SK-N-SH (cell line): ENCODE measurements around the gene EDA. TPM values are rescaled to one million over a fixed set of nuclear protein-coding genes. Genes with fewer than 3 reads are reported as not detected.

ENCODE experiments used
- CTCF ChIA-PET: fragments of 300-600, 350-600 bp; formaldehyde crosslinking; extraction: SDS; loops from one replicate; lab custom pipeline; 2021; lab: Yijun Ruan, JAX
- POLR2A ChIA-PET: fragments of 350-600 bp; sonication (Branson Sonifier 250); formaldehyde crosslinking; extraction: SDS; loops from one replicate; lab custom pipeline; 2020; ENCODE audit warnings: antibody characterized with exemption, inconsistent platforms; lab: Yijun Ruan, JAX
- DNase-seq: peaks from one replicate; pipeline ENCODE4 v3.0.0; 2012
- H2AFZ ChIP-seq: fragments of 200-600 bp; sonication (generic); 2 replicates; pipeline ENCODE4 v1.8.1; 2016; ENCODE audit warnings: antibody characterized with exemption, mild to moderate bottlenecking, low read depth
- H3F3A ChIP-seq: fragments of 200-600 bp; sonication (generic); replicated peaks from 2 replicates; pipeline ENCODE3; 2016; ENCODE audit warnings: antibody characterized with exemption, mild to moderate bottlenecking; ENCODE audit not compliant: insufficient read depth
- H3K27ac ChIP-seq, 2 experiments: fragments of 200-500 bp in 1 of 2; fragments of 200-600 bp in 1 of 2; sonication (Bioruptor generic) in 1 of 2; sonication (generic), shearing (Covaris generic) in 1 of 2; 2 replicates each; pipeline versions ENCODE4 v1.5.1 to v1.6.1; 2014 to 2016; ENCODE audit warnings: low read depth in 2 of 2, inconsistent platforms in 1 of 2, low read length in 1 of 2, mild to moderate bottlenecking in 1 of 2, mixed read lengths in 1 of 2
- H3K27me3 ChIP-seq: fragments of 200-600 bp; sonication (generic), shearing (Covaris generic); 2 replicates; pipeline ENCODE4 v1.6.1; 2016; ENCODE audit warnings: mixed run types; ENCODE audit not compliant: insufficient read depth
- H3K36me3 ChIP-seq, 2 experiments: fragments of 200-500 bp in 1 of 2; fragments of 200-600 bp in 1 of 2; sonication (Bioruptor generic) in 1 of 2; sonication (generic) in 1 of 2; replicated peaks in 1 of 2; 2 replicates each; pipeline versions ENCODE3 to v1.5.1; 2014 to 2016; ENCODE audit warnings: low read length in 1 of 2, mild to moderate bottlenecking in 1 of 2; ENCODE audit not compliant: insufficient read depth in 2 of 2, control insufficient read depth in 1 of 2
- H3K4me1 ChIP-seq, 2 experiments: fragments of 200-500 bp in 1 of 2; fragments of 200-600 bp in 1 of 2; sonication (Bioruptor generic) in 1 of 2; sonication (generic), shearing (Covaris generic) in 1 of 2; 2 replicates each; pipeline versions ENCODE4 v1.5.1 to v1.6.1; 2014 to 2016; ENCODE audit warnings: low read depth in 1 of 2, low read length in 1 of 2, mixed run types in 1 of 2; ENCODE audit not compliant: insufficient read depth in 2 of 2, control insufficient read depth in 1 of 2
- H3K4me2 ChIP-seq: fragments of 200-600 bp; sonication (generic), shearing (Covaris generic); 2 replicates; pipeline ENCODE4 v1.6.1; 2017; ENCODE audit warnings: mixed run types
- H3K4me3 ChIP-seq, 2 experiments: fragments of 200-500 bp in 1 of 2; fragments of 200-600 bp in 1 of 2; sonication (Bioruptor generic) in 1 of 2; sonication (generic), shearing (Covaris generic) in 1 of 2; 2 replicates each; pipeline versions ENCODE4 v1.5.1 to v1.8.1; 2014 to 2016; ENCODE audit warnings: low read depth in 2 of 2, inconsistent platforms in 1 of 2, low read length in 1 of 2, mild to moderate bottlenecking in 1 of 2, mixed read lengths in 1 of 2, moderate library complexity in 1 of 2
- H3K79me2 ChIP-seq: fragments of 200-600 bp; sonication (generic); 2 replicates; pipeline ENCODE4 v1.8.1; 2017; ENCODE audit warnings: mild to moderate bottlenecking; ENCODE audit not compliant: insufficient read depth
- H3K9ac ChIP-seq: fragments of 200-600 bp; sonication (generic); 2 replicates; pipeline ENCODE4 v1.6.1; 2017; ENCODE audit warnings: mixed run types
- H3K9me2 ChIP-seq: fragments of 200-600 bp; sonication (generic); 2 replicates; pipeline ENCODE4 v1.6.1; 2017; ENCODE audit warnings: mixed run types
- H3K9me3 ChIP-seq: fragments of 200-600 bp; sonication (generic); 2 replicates; pipeline ENCODE4 v1.6.1; 2017; ENCODE audit warnings: mixed run types, mild to moderate bottlenecking, moderate library complexity
- H4K20me1 ChIP-seq: fragments of 200-600 bp; sonication (generic); 2 replicates; pipeline ENCODE4 v1.6.1; 2017; ENCODE audit warnings: mild to moderate bottlenecking, mixed run types; ENCODE audit not compliant: insufficient read depth
- CHD2 ChIP-seq: fragments of 150-350 bp; IDR thresholded peaks from 2 replicates; pipeline ENCODE4 v1.6.1; 2018; ENCODE audit warnings: low read length; ENCODE audit not compliant: partially characterized antibody
- EP300 ChIP-seq, 2 experiments: IDR thresholded peaks; 2 replicates each; pipeline versions ENCODE4 v1.4.0 to v1.6.1; 2012; ENCODE audit warnings: borderline replicate concordance in 1 of 2, low read depth in 1 of 2, low read length in 1 of 2
- EZH2phosphoT487 ChIP-seq: fragments of 200-600 bp; sonication (generic); IDR thresholded peaks from 2 replicates; pipeline ENCODE4 v1.6.1; 2017; ENCODE audit warnings: low read depth, mixed run types, mild to moderate bottlenecking, antibody characterized with exemption, moderate library complexity, borderline replicate concordance
- FOSL2 ChIP-seq: IDR thresholded peaks from 2 replicates; pipeline ENCODE4 v1.4.0; 2012; ENCODE audit warnings: low read depth, mild to moderate bottlenecking, moderate library complexity, borderline replicate concordance
- FOXJ3 ChIP-seq: sonication (generic); formaldehyde crosslinking; IDR thresholded peaks from 2 replicates; pipeline ENCODE4 v1.5.1; 2020; ENCODE audit warnings: mild to moderate bottlenecking, missing genetic modification reagents
- FOXM1 ChIP-seq: IDR thresholded peaks from 2 replicates; pipeline ENCODE4 v1.4.0; 2012; ENCODE audit warnings: low read depth, mild to moderate bottlenecking
- GATA2 ChIP-seq: sonication (generic); formaldehyde crosslinking; IDR thresholded peaks from 2 replicates; pipeline ENCODE4 v1.5.0; 2020; ENCODE audit warnings: mild to moderate bottlenecking, missing genetic modification reagents
- MXI1 ChIP-seq: IDR thresholded peaks from 2 replicates; pipeline ENCODE4 v1.6.1; 2012; ENCODE audit warnings: mild to moderate bottlenecking, low read depth, low read length, improper control_type of control experiment
- NFIC ChIP-seq: IDR thresholded peaks from 2 replicates; pipeline ENCODE4 v1.4.0; 2012; ENCODE audit warnings: borderline replicate concordance
- NRF1 ChIP-seq: IDR thresholded peaks from 2 replicates; pipeline ENCODE4 v1.6.1; 2012; ENCODE audit warnings: low read depth, mild to moderate bottlenecking, low read length
- POLR2AphosphoS5 ChIP-seq: IDR thresholded peaks from 2 replicates; pipeline ENCODE4 v1.6.1; 2012; ENCODE audit warnings: low read depth, low read length
- RAD21 ChIP-seq: IDR thresholded peaks from 2 replicates; pipeline ENCODE4 v1.6.1; 2012; ENCODE audit warnings: mild to moderate bottlenecking, low read length
- RCOR1 ChIP-seq: fragments of 150-350 bp; IDR thresholded peaks from 2 replicates; pipeline ENCODE4 v1.6.1; 2017; ENCODE audit warnings: antibody characterized with exemption, low read length
- REST ChIP-seq: IDR thresholded peaks from 2 replicates; pipeline ENCODE4 v1.6.1; 2012; ENCODE audit warnings: mild to moderate bottlenecking, low read depth, low read length, moderate library complexity
- TCF12 ChIP-seq: IDR thresholded peaks from 2 replicates; pipeline ENCODE4 v1.4.0; 2012
- TEAD4 ChIP-seq: IDR thresholded peaks from 2 replicates; pipeline ENCODE4 v1.4.0; 2012; ENCODE audit warnings: mild to moderate bottlenecking, borderline replicate concordance; ENCODE audit not compliant: insufficient read depth
- WGBS: methylation state at CpG from one replicate; pipeline ENCODE4 v1.1.6; 2017; ENCODE audit warnings: low lambda C conversion rate; 5-methylcytosine and 5-hydroxymethylcytosine counted together
- polyA plus RNA-seq, 3 experiments: library from polyadenylated mRNA; depleted of rRNA; stranded (reverse); fragments of >200 nt; gene quantifications; 2 replicates each; pipeline ENCODE4 v1.2.3, GENCODE V29; 2012
- TF ChIP-seq, protein P1 (sequence below): fragments of 150-350 bp; IDR thresholded peaks from 2 replicates; pipeline ENCODE4 v1.6.1; 2017; ENCODE audit warnings: antibody characterized with exemption, low read length, low read depth, borderline replicate concordance
- TF ChIP-seq, protein P2 (sequence below): IDR thresholded peaks from 2 replicates; pipeline ENCODE4; 2012
- TF ChIP-seq, protein P3 (sequence below): fragments of 150-350 bp; IDR thresholded peaks from 2 replicates; pipeline ENCODE4 v1.6.1; 2016; ENCODE audit warnings: mild to moderate bottlenecking, low read depth, low read length
- TF ChIP-seq, protein P4 (sequence below): fragments of 200-600 bp; sonication (generic); IDR thresholded peaks from 2 replicates; pipeline ENCODE4 v1.6.1; 2017; ENCODE audit warnings: antibody characterized with exemption, mild to moderate bottlenecking, moderate library complexity

EDA gene
- polyA plus RNA-seq, 1 of the 3 experiments (the other 2 are of a cell fraction) = 0.02 TPM

DNA sequence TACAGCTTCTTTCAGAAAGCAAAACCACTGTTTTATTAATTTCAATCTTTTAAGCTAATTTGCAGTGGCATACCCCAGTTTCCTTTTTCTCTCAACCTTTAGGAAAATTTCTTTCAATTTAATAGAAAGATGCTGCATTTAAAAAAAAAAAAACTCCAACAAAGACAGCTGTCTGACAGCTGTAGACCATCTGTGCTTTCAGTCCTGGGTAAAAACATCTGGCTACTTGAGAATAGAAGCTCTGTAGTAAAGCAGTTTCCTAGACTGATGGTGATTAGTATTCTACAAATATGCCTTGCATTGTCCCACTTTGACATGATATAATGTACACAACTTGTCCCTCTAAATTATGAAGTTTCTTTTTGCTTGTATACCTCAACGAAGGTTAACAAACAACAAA is 197.8 kb downstream of the EDA start:
- Histone ChIP-seq H3K9me2 (no peaks in the 10 kb centered on the region), H3K27me3 (no peaks in the 10 kb centered on the region), H3K4me3 (no peak overlapping the region), H3K9me3 (no peaks in the 10 kb centered on the region), H3F3A (no peaks in the 10 kb centered on the region), H2AFZ (no peak overlapping the region), H3K36me3 (no peaks in the 10 kb centered on the region), H3K79me2 (no peaks in the 10 kb centered on the region), H3K27ac (no peak overlapping the region), H3K4me1 (no peaks in the 10 kb centered on the region), H3K9ac (no peak overlapping the region), H4K20me1 (no peaks in the 10 kb centered on the region), H3K4me2 (no peak overlapping the region)
- ChIA-PET CTCF (no interaction called here), POLR2A (no interaction called here)
- WGBS = 0% methylated on average over 1 of the region's 1 CpG
- DNase-seq = no peak
- TF ChIP-seq RAD21 = no peak
- no peak for TF ChIP-seq FOXM1
- no peak for TF ChIP-seq TEAD4
- TF ChIP-seq TCF12 = no peak
- TF ChIP-seq, protein P1, sequence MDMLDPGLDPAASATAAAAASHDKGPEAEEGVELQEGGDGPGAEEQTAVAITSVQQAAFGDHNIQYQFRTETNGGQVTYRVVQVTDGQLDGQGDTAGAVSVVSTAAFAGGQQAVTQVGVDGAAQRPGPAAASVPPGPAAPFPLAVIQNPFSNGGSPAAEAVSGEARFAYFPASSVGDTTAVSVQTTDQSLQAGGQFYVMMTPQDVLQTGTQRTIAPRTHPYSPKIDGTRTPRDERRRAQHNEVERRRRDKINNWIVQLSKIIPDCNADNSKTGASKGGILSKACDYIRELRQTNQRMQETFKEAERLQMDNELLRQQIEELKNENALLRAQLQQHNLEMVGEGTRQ = no peak
- TF ChIP-seq RCOR1 = no peak
- TF ChIP-seq MXI1 = no peak
- TF ChIP-seq FOXJ3 (CRISPR knock-in tag) = no peak
- TF ChIP-seq, protein P2, sequence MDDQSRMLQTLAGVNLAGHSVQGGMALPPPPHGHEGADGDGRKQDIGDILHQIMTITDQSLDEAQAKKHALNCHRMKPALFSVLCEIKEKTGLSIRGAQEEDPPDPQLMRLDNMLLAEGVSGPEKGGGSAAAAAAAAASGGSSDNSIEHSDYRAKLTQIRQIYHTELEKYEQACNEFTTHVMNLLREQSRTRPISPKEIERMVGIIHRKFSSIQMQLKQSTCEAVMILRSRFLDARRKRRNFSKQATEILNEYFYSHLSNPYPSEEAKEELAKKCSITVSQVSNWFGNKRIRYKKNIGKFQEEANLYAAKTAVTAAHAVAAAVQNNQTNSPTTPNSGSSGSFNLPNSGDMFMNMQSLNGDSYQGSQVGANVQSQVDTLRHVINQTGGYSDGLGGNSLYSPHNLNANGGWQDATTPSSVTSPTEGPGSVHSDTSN = no peak
- TF ChIP-seq REST = no peak
- TF ChIP-seq FOSL2 = no peak
- TF ChIP-seq EZH2phosphoT487 = no peak
- no peak for TF ChIP-seq NFIC
- TF ChIP-seq EP300 (IDR thresholded peaks at IDR 0.05; ENCODE audit: borderline replicate concordance in 1 of 2, low read depth in 1 of 2, low read length in 1 of 2) = no peak
- TF ChIP-seq, protein P3, sequence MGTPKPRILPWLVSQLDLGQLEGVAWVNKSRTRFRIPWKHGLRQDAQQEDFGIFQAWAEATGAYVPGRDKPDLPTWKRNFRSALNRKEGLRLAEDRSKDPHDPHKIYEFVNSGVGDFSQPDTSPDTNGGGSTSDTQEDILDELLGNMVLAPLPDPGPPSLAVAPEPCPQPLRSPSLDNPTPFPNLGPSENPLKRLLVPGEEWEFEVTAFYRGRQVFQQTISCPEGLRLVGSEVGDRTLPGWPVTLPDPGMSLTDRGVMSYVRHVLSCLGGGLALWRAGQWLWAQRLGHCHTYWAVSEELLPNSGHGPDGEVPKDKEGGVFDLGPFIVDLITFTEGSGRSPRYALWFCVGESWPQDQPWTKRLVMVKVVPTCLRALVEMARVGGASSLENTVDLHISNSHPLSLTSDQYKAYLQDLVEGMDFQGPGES = no peak
- TF ChIP-seq GATA2 = no peak
- TF ChIP-seq POLR2AphosphoS5 = no peak
- TF ChIP-seq, protein P4, sequence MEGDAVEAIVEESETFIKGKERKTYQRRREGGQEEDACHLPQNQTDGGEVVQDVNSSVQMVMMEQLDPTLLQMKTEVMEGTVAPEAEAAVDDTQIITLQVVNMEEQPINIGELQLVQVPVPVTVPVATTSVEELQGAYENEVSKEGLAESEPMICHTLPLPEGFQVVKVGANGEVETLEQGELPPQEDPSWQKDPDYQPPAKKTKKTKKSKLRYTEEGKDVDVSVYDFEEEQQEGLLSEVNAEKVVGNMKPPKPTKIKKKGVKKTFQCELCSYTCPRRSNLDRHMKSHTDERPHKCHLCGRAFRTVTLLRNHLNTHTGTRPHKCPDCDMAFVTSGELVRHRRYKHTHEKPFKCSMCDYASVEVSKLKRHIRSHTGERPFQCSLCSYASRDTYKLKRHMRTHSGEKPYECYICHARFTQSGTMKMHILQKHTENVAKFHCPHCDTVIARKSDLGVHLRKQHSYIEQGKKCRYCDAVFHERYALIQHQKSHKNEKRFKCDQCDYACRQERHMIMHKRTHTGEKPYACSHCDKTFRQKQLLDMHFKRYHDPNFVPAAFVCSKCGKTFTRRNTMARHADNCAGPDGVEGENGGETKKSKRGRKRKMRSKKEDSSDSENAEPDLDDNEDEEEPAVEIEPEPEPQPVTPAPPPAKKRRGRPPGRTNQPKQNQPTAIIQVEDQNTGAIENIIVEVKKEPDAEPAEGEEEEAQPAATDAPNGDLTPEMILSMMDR = no peak
- no peak for TF ChIP-seq NRF1
- TF ChIP-seq CHD2 = no peak
